Lower leg skin (tissue), 4 donors: Measurements from ENCODE around the gene PIP5K1B. TPM values are rescaled to one million over a fixed set of nuclear protein-coding genes. Genes with fewer than 3 reads are reported as not detected.

Source experiments
- DNase-seq, 2 donors: peaks; one replicate each; pipeline ENCODE4 v3.0.0-alpha.2; 2019; ENCODE audit warnings: low spot score in 2 of 2
- H3K4me3 ChIP-seq: fragments of 200-600 bp; sonication (generic); 2 replicates; pipeline ENCODE4 v1.5.1; 2017; ENCODE audit warnings: mild to moderate bottlenecking, low read depth; ENCODE audit not compliant: poor library complexity, severe bottlenecking
- CTCF ChIP-seq, 3 donors: fragments of 450-650 bp; IDR thresholded peaks; one replicate each; pipeline ENCODE4 v1.5.1; 2016; ENCODE audit warnings: antibody characterized with exemption in 3 of 3, mild to moderate bottlenecking in 3 of 3, moderate library complexity in 2 of 3
- POLR2A ChIP-seq, 2 donors: fragments of 450-650 bp; IDR thresholded peaks; one replicate each; pipeline ENCODE4 v1.6.1; 2016 to 2017; ENCODE audit warnings: antibody characterized with exemption in 2 of 2, mild to moderate bottlenecking in 1 of 2, moderate library complexity in 1 of 2
- WGBS, 2 donors: methylation state at CpG; one replicate each; pipeline ENCODE4 v1.1.5; 2018; 5-methylcytosine and 5-hydroxymethylcytosine counted together
- intact Hi-C: fragments of 100-400 bp; cut with DNase I; formaldehyde crosslinking; loops from one replicate; pipeline ENCODE4 v1.15.0; 2023; ENCODE audit warnings: low total_unique reads
- total RNA-seq, 4 donors: library from RNA; depleted of rRNA; stranded (reverse); fragments of >200 nt; gene quantifications; one replicate each; pipeline ENCODE4 v1.1.0, GENCODE V29; 2016

PIP5K1B gene
- total RNA-seq, 4 donors from 2014 or later, result 0.42 to 3.3 (median 2.7) TPM

DNA sequence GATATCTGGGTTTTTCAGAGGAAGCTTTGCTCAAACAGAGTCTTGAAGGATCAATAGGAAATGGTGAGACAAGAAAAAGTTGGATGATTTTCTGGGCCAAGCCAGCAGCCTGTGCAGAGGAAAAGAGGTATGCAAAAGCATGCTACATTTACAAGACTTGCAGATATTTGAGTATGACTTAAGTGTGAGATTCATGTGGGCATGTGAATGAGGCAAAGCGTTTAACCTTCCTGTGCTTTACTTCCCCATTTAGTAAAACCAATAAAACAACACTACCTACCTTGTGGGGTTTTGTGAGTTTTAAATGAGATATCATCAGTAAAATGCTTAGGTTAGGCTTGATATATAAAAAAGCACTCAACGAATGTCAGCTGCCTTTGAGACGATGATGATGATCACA is 58.1 kb downstream of the PIP5K1B start:
- intact Hi-C loops, result no loop called here
- no peak overlapping the region for H3K4me3 ChIP-seq
- WGBS, 2 donors, result 90 to 95% methylated on average over 3 of the region's 3 CpGs
- DNase-seq, result no peak
- TF ChIP-seq CTCF (IDR thresholded peaks at IDR 0.05) (no peak), POLR2A (IDR thresholded peaks at IDR 0.05) (no peak)

- no peak overlapping the region for H3K4me3 ChIP-seq
- intact Hi-C loops, result no loop called here
- 89 to 91% methylated on average over 3 of the region's 3 CpGs for WGBS, 2 donors
- no peak for TF ChIP-seq CTCF (IDR thresholded peaks at IDR 0.05)
- TF ChIP-seq POLR2A (IDR thresholded peaks at IDR 0.05), result no peak
- no peak for DNase-seq
Observed at GRCh38 chr9:68768619-68769018, 63.6 kb downstream of the PIP5K1B start.

GRCh38 chr9:68769852-68770251 is 64.8 kb downstream of the PIP5K1B start:
- H3K4me3 ChIP-seq, result no peak overlapping the region
- WGBS, 2 donors, result 84 to 95% methylated on average over 5 of the region's 5 CpGs
- DNase-seq, result no peak
- no peak for TF ChIP-seq POLR2A (IDR thresholded peaks at IDR 0.05)
- intact Hi-C loops, result no loop called here

DNA sequence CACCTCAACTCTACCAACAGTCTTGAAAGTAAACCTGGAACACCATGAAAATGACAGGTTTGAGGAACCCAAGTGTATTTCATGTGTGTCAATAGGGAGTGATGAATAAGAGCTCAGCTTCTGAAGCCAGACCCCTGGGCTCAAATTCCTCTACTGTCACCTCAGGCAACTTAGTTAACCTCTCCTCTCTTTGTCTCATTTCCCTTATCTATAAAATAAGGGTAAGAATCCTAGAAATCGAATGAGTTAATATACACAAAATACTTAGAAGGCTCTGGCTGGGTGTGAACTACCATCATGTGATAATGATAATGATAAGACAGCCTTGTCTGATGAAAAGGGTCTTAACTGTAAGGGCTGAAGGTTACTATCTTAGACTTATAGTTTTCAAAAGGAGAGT is 66.3 kb downstream of the PIP5K1B start:
- H3K4me3 ChIP-seq, result no peak overlapping the region
- DNase-seq, result no peak
- TF ChIP-seq CTCF (IDR thresholded peaks at IDR 0.05) (no peak), POLR2A (IDR thresholded peaks at IDR 0.05) (no peak)
- intact Hi-C loops, result no loop called here
- 58 to 66% methylated on average over 1 of the region's 1 CpG for WGBS, 2 donors

GRCh38 chr9:68775003-68775730 is 70.1 kb downstream of the PIP5K1B start:
- 82 to 84% methylated on average over 5 of the region's 5 CpGs for WGBS, 2 donors
- H3K4me3 ChIP-seq, result no peak overlapping the region
- intact Hi-C loops, result no loop called here
- no peak for DNase-seq
- TF ChIP-seq POLR2A (IDR thresholded peaks at IDR 0.05) (no peak), CTCF (IDR thresholded peaks at IDR 0.05) (no peak)

- TF ChIP-seq POLR2A (IDR thresholded peaks at IDR 0.05) (no peak), CTCF (IDR thresholded peaks at IDR 0.05) (no peak)
- DNase-seq, result no peak
- no peak overlapping the region for H3K4me3 ChIP-seq
- intact Hi-C loops, result no loop called here
- WGBS, 2 donors, result 90 to 91% methylated on average over 2 of the region's 2 CpGs
Observed at GRCh38 chr9:68777070-68777763, 72.2 kb downstream of the PIP5K1B start.
